ENCODE data around the gene RXRG.

RXRG gene

GRCh38 chr1:165468253-165468652 is 23.3 kb upstream of the RXRG start:
- no peak for TF ChIP-seq FOXP2 (optimal IDR thresholded peaks at IDR 0.05; ENCODE audit: borderline replicate concordance, extremely low read depth, extremely low read length, insufficient read depth)
- TF ChIP-seq REST (IDR thresholded peaks at IDR 0.05; ENCODE audit: insufficient read depth in 1 of 2, low read depth in 2 of 2, low read length in 2 of 2) = no peak
- no peak for TF ChIP-seq POLR2AphosphoS5 (IDR thresholded peaks at IDR 0.05; ENCODE audit: low read depth, low read length)
- no peak for TF ChIP-seq TAF1 (IDR thresholded peaks at IDR 0.05; ENCODE audit: borderline replicate concordance, insufficient read depth, low read length)
- TF ChIP-seq SIN3A (IDR thresholded peaks at IDR 0.05; ENCODE audit: borderline replicate concordance, insufficient read depth, low read length) = no peak

GRCh38 chr1:165467706-165468105 is 22.8 kb upstream of the RXRG start:
- TF ChIP-seq REST (IDR thresholded peaks at IDR 0.05; ENCODE audit: insufficient read depth in 1 of 2, low read depth in 2 of 2, low read length in 2 of 2) (no peak), POLR2AphosphoS5 (IDR thresholded peaks at IDR 0.05; ENCODE audit: low read depth, low read length) (no peak), TAF1 (IDR thresholded peaks at IDR 0.05; ENCODE audit: borderline replicate concordance, insufficient read depth, low read length) (no peak), FOXP2 (optimal IDR thresholded peaks at IDR 0.05; ENCODE audit: borderline replicate concordance, extremely low read depth, extremely low read length, insufficient read depth) (no peak), SIN3A (IDR thresholded peaks at IDR 0.05; ENCODE audit: borderline replicate concordance, insufficient read depth, low read length) (no peak)

- no peak for TF ChIP-seq SIN3A (IDR thresholded peaks at IDR 0.05; ENCODE audit: borderline replicate concordance, insufficient read depth, low read length)
- no peak for TF ChIP-seq FOXP2 (optimal IDR thresholded peaks at IDR 0.05; ENCODE audit: borderline replicate concordance, extremely low read depth, extremely low read length, insufficient read depth)
- no peak for TF ChIP-seq POLR2AphosphoS5 (IDR thresholded peaks at IDR 0.05; ENCODE audit: low read depth, low read length)
- TF ChIP-seq REST (IDR thresholded peaks at IDR 0.05; ENCODE audit: insufficient read depth in 1 of 2, low read depth in 2 of 2, low read length in 2 of 2) = no peak
- TF ChIP-seq TAF1 (IDR thresholded peaks at IDR 0.05; ENCODE audit: borderline replicate concordance, insufficient read depth, low read length) = no peak
Measured at GRCh38 chr1:165463978-165464377, 19.1 kb upstream of the RXRG start.

GRCh38 chr1:165456861-165457260 is 11.9 kb upstream of the RXRG start:
- TF ChIP-seq POLR2AphosphoS5 (IDR thresholded peaks at IDR 0.05; ENCODE audit: low read depth, low read length) (no peak), SIN3A (IDR thresholded peaks at IDR 0.05; ENCODE audit: borderline replicate concordance, insufficient read depth, low read length) (no peak), TAF1 (IDR thresholded peaks at IDR 0.05; ENCODE audit: borderline replicate concordance, insufficient read depth, low read length) (no peak), REST (IDR thresholded peaks at IDR 0.05; ENCODE audit: insufficient read depth in 1 of 2, low read depth in 2 of 2, low read length in 2 of 2) (no peak), FOXP2 (optimal IDR thresholded peaks at IDR 0.05; ENCODE audit: borderline replicate concordance, extremely low read depth, extremely low read length, insufficient read depth) (no peak)

- TF ChIP-seq FOXP2 (optimal IDR thresholded peaks at IDR 0.05; ENCODE audit: borderline replicate concordance, extremely low read depth, extremely low read length, insufficient read depth) = no peak
- no peak for TF ChIP-seq POLR2AphosphoS5 (IDR thresholded peaks at IDR 0.05; ENCODE audit: low read depth, low read length)
- no peak for TF ChIP-seq REST (IDR thresholded peaks at IDR 0.05; ENCODE audit: insufficient read depth in 1 of 2, low read depth in 2 of 2, low read length in 2 of 2)
- no peak for TF ChIP-seq TAF1 (IDR thresholded peaks at IDR 0.05; ENCODE audit: borderline replicate concordance, insufficient read depth, low read length)
- TF ChIP-seq SIN3A (IDR thresholded peaks at IDR 0.05; ENCODE audit: borderline replicate concordance, insufficient read depth, low read length) = no peak
Measured at GRCh38 chr1:165456114-165456513, 11.2 kb upstream of the RXRG start.

Data from PFSK-1 (cell line).